SK-N-SH (cell line): ENCODE data around the gene SP2. TPM values are rescaled to one million over a fixed set of nuclear protein-coding genes. Genes with fewer than 3 reads are reported as not detected.
A peak's percentile ranks its signal among the peaks of the same experiment; 100 is the strongest.

Experiments used
- CTCF ChIA-PET: fragments of 300-600, 350-600 bp; formaldehyde crosslinking; extraction: SDS; loops from one replicate; lab custom pipeline; 2021; lab: Yijun Ruan, JAX
- POLR2A ChIA-PET: fragments of 350-600 bp; sonication (Branson Sonifier 250); formaldehyde crosslinking; extraction: SDS; loops from one replicate; lab custom pipeline; 2020; ENCODE audit warnings: antibody characterized with exemption, inconsistent platforms; lab: Yijun Ruan, JAX
- DNase-seq: peaks from one replicate; pipeline ENCODE4 v3.0.0; 2012
- H2AFZ ChIP-seq: fragments of 200-600 bp; sonication (generic); 2 replicates; pipeline ENCODE4 v1.8.1; 2016; ENCODE audit warnings: antibody characterized with exemption, mild to moderate bottlenecking, low read depth
- H3F3A ChIP-seq: fragments of 200-600 bp; sonication (generic); replicated peaks from 2 replicates; pipeline ENCODE3; 2016; ENCODE audit warnings: antibody characterized with exemption, mild to moderate bottlenecking; ENCODE audit not compliant: insufficient read depth
- H3K27ac ChIP-seq, 2 experiments: fragments of 200-500 bp in 1 of 2; fragments of 200-600 bp in 1 of 2; sonication (Bioruptor generic) in 1 of 2; sonication (generic), shearing (Covaris generic) in 1 of 2; 2 replicates each; pipeline versions ENCODE4 v1.5.1 to v1.6.1; 2014 to 2016; ENCODE audit warnings: low read depth in 2 of 2, inconsistent platforms in 1 of 2, low read length in 1 of 2, mild to moderate bottlenecking in 1 of 2, mixed read lengths in 1 of 2
- H3K27me3 ChIP-seq: fragments of 200-600 bp; sonication (generic), shearing (Covaris generic); 2 replicates; pipeline ENCODE4 v1.6.1; 2016; ENCODE audit warnings: mixed run types; ENCODE audit not compliant: insufficient read depth
- H3K36me3 ChIP-seq, 2 experiments: fragments of 200-500 bp in 1 of 2; fragments of 200-600 bp in 1 of 2; sonication (Bioruptor generic) in 1 of 2; sonication (generic) in 1 of 2; replicated peaks in 1 of 2; 2 replicates each; pipeline versions ENCODE3 to v1.5.1; 2014 to 2016; ENCODE audit warnings: low read length in 1 of 2, mild to moderate bottlenecking in 1 of 2; ENCODE audit not compliant: insufficient read depth in 2 of 2, control insufficient read depth in 1 of 2
- H3K4me1 ChIP-seq, 2 experiments: fragments of 200-500 bp in 1 of 2; fragments of 200-600 bp in 1 of 2; sonication (Bioruptor generic) in 1 of 2; sonication (generic), shearing (Covaris generic) in 1 of 2; 2 replicates each; pipeline versions ENCODE4 v1.5.1 to v1.6.1; 2014 to 2016; ENCODE audit warnings: low read depth in 1 of 2, low read length in 1 of 2, mixed run types in 1 of 2; ENCODE audit not compliant: insufficient read depth in 2 of 2, control insufficient read depth in 1 of 2
- H3K4me2 ChIP-seq: fragments of 200-600 bp; sonication (generic), shearing (Covaris generic); 2 replicates; pipeline ENCODE4 v1.6.1; 2017; ENCODE audit warnings: mixed run types
- H3K4me3 ChIP-seq, 2 experiments: fragments of 200-500 bp in 1 of 2; fragments of 200-600 bp in 1 of 2; sonication (Bioruptor generic) in 1 of 2; sonication (generic), shearing (Covaris generic) in 1 of 2; 2 replicates each; pipeline versions ENCODE4 v1.5.1 to v1.8.1; 2014 to 2016; ENCODE audit warnings: low read depth in 2 of 2, inconsistent platforms in 1 of 2, low read length in 1 of 2, mild to moderate bottlenecking in 1 of 2, mixed read lengths in 1 of 2, moderate library complexity in 1 of 2
- H3K79me2 ChIP-seq: fragments of 200-600 bp; sonication (generic); 2 replicates; pipeline ENCODE4 v1.8.1; 2017; ENCODE audit warnings: mild to moderate bottlenecking; ENCODE audit not compliant: insufficient read depth
- H3K9ac ChIP-seq: fragments of 200-600 bp; sonication (generic); 2 replicates; pipeline ENCODE4 v1.6.1; 2017; ENCODE audit warnings: mixed run types
- H3K9me2 ChIP-seq: fragments of 200-600 bp; sonication (generic); 2 replicates; pipeline ENCODE4 v1.6.1; 2017; ENCODE audit warnings: mixed run types
- H3K9me3 ChIP-seq: fragments of 200-600 bp; sonication (generic); 2 replicates; pipeline ENCODE4 v1.6.1; 2017; ENCODE audit warnings: mixed run types, mild to moderate bottlenecking, moderate library complexity
- H4K20me1 ChIP-seq: fragments of 200-600 bp; sonication (generic); 2 replicates; pipeline ENCODE4 v1.6.1; 2017; ENCODE audit warnings: mild to moderate bottlenecking, mixed run types; ENCODE audit not compliant: insufficient read depth
- ELF1 ChIP-seq: IDR thresholded peaks from 2 replicates; pipeline ENCODE4 v1.4.0; 2012
- EP300 ChIP-seq, 2 experiments: IDR thresholded peaks; 2 replicates each; pipeline versions ENCODE4 v1.4.0 to v1.6.1; 2012; ENCODE audit warnings: borderline replicate concordance in 1 of 2, low read depth in 1 of 2, low read length in 1 of 2
- EZH2phosphoT487 ChIP-seq: fragments of 200-600 bp; sonication (generic); IDR thresholded peaks from 2 replicates; pipeline ENCODE4 v1.6.1; 2017; ENCODE audit warnings: low read depth, mixed run types, mild to moderate bottlenecking, antibody characterized with exemption, moderate library complexity, borderline replicate concordance
- FOSL2 ChIP-seq: IDR thresholded peaks from 2 replicates; pipeline ENCODE4 v1.4.0; 2012; ENCODE audit warnings: low read depth, mild to moderate bottlenecking, moderate library complexity, borderline replicate concordance
- FOXJ3 ChIP-seq: sonication (generic); formaldehyde crosslinking; IDR thresholded peaks from 2 replicates; pipeline ENCODE4 v1.5.1; 2020; ENCODE audit warnings: mild to moderate bottlenecking, missing genetic modification reagents
- GABPA ChIP-seq: IDR thresholded peaks from 2 replicates; pipeline ENCODE4 v1.4.0; 2012; ENCODE audit warnings: low read depth, mild to moderate bottlenecking
- GATA2 ChIP-seq: sonication (generic); formaldehyde crosslinking; IDR thresholded peaks from 2 replicates; pipeline ENCODE4 v1.5.0; 2020; ENCODE audit warnings: mild to moderate bottlenecking, missing genetic modification reagents
- JUND ChIP-seq: IDR thresholded peaks from 2 replicates; pipeline ENCODE4 v1.4.0; 2012
- MAX ChIP-seq: IDR thresholded peaks from 2 replicates; pipeline ENCODE4 v1.4.0; 2012; ENCODE audit warnings: low read depth
- MXI1 ChIP-seq: IDR thresholded peaks from 2 replicates; pipeline ENCODE4 v1.6.1; 2012; ENCODE audit warnings: mild to moderate bottlenecking, low read depth, low read length, improper control_type of control experiment
- NFIC ChIP-seq: IDR thresholded peaks from 2 replicates; pipeline ENCODE4 v1.4.0; 2012; ENCODE audit warnings: borderline replicate concordance
- NRF1 ChIP-seq: IDR thresholded peaks from 2 replicates; pipeline ENCODE4 v1.6.1; 2012; ENCODE audit warnings: low read depth, mild to moderate bottlenecking, low read length
- POLR2AphosphoS5 ChIP-seq: IDR thresholded peaks from 2 replicates; pipeline ENCODE4 v1.6.1; 2012; ENCODE audit warnings: low read depth, low read length
- RFX5 ChIP-seq: IDR thresholded peaks from 2 replicates; pipeline ENCODE4 v1.6.1; 2012; ENCODE audit warnings: mild to moderate bottlenecking, improper control_type of control experiment, low read length
- RXRA ChIP-seq: IDR thresholded peaks from 2 replicates; pipeline ENCODE4 v1.4.0; 2012; ENCODE audit warnings: low read depth, mild to moderate bottlenecking, borderline replicate concordance
- SIN3A ChIP-seq: IDR thresholded peaks from 2 replicates; pipeline ENCODE4 v1.6.1; 2012; ENCODE audit warnings: low read depth, mild to moderate bottlenecking, low read length, moderate library complexity, borderline replicate concordance
- SMC3 ChIP-seq: IDR thresholded peaks from 2 replicates; pipeline ENCODE4 v1.6.1; 2012; ENCODE audit warnings: low read depth, low read length, improper control_type of control experiment
- TAF1 ChIP-seq: IDR thresholded peaks from 2 replicates; pipeline ENCODE4 v1.6.1; 2012; ENCODE audit warnings: low read depth, mild to moderate bottlenecking, low read length, moderate library complexity, borderline replicate concordance
- TCF12 ChIP-seq: IDR thresholded peaks from 2 replicates; pipeline ENCODE4 v1.4.0; 2012
- TEAD4 ChIP-seq: IDR thresholded peaks from 2 replicates; pipeline ENCODE4 v1.4.0; 2012; ENCODE audit warnings: mild to moderate bottlenecking, borderline replicate concordance; ENCODE audit not compliant: insufficient read depth
- USF1 ChIP-seq: IDR thresholded peaks from 2 replicates; pipeline ENCODE4 v1.4.0; 2012; ENCODE audit warnings: low read depth, borderline replicate concordance
- YY1 ChIP-seq: IDR thresholded peaks from 2 replicates; pipeline ENCODE4 v1.4.0; 2012; ENCODE audit warnings: low read depth, mild to moderate bottlenecking
- WGBS: methylation state at CpG from one replicate; pipeline ENCODE4 v1.1.6; 2017; ENCODE audit warnings: low lambda C conversion rate; 5-methylcytosine and 5-hydroxymethylcytosine counted together
- polyA plus RNA-seq, 3 experiments: library from polyadenylated mRNA; depleted of rRNA; stranded (reverse); fragments of >200 nt; gene quantifications; 2 replicates each; pipeline ENCODE4 v1.2.3, GENCODE V29; 2012
- TF ChIP-seq, protein P1 (sequence below): fragments of 200-600 bp; sonication (generic); IDR thresholded peaks from 2 replicates; pipeline ENCODE4 v1.6.1; 2017; ENCODE audit warnings: antibody characterized with exemption, mild to moderate bottlenecking, moderate library complexity
- TF ChIP-seq, protein P2 (sequence below): fragments of 150-350 bp; IDR thresholded peaks from 2 replicates; pipeline ENCODE4 v1.6.1; 2016; ENCODE audit warnings: mild to moderate bottlenecking, low read depth, low read length
- TF ChIP-seq, protein P3 (sequence below): IDR thresholded peaks from 2 replicates; pipeline ENCODE4 v1.6.1; 2012; ENCODE audit warnings: mild to moderate bottlenecking, low read depth, low read length, moderate library complexity
- TF ChIP-seq, protein P4 (sequence below): fragments of 150-350 bp; IDR thresholded peaks from 2 replicates; pipeline ENCODE4 v1.6.1; 2017; ENCODE audit warnings: antibody characterized with exemption, low read length, low read depth, borderline replicate concordance

The SP2 gene
- polyA plus RNA-seq, 1 of the 3 experiments (the other 2 are of a cell fraction), result 16.7 TPM

DNA sequence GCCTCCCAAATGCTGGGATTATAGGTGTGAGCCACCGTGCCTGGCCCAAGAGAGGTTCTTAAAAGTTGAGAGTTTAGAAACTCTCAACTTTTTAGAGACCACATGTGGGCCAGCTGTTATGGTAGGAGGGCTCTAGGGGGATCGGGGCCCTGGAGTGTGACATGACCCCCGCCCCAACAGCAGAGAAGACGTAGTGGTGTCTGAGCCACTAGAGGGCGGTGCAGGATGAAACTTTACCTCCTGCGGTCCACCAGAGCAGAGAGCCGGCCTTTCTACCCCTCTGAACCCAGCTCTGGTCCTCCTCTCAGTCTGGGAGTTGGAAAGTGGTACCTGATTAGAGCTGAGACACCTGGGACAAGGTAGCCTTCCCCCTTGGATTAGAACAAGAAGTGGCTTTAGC is 82.3 kb downstream of the SP2 start:
- 11% methylated on average over 7 of the region's 7 CpGs for WGBS
- TF ChIP-seq RFX5 (no peak), POLR2AphosphoS5 (no peak), RXRA (no peak), FOXJ3 (CRISPR knock-in tag) (no peak), USF1 (no peak), EZH2phosphoT487 (no peak), TAF1 (no peak), ELF1 (no peak), EP300 (IDR thresholded peaks at IDR 0.05; ENCODE audit: borderline replicate concordance in 1 of 2, low read depth in 1 of 2, low read length in 1 of 2) (no peak), FOSL2 (no peak), YY1 (no peak), GABPA (no peak), NFIC (no peak), SMC3 (peak; percentile 100), TEAD4 (no peak), MXI1 (no peak), SIN3A (peak; percentile 38; the same call in 1 of the 2 replicates), MAX (no peak), TCF12 (no peak), JUND (no peak), GATA2 (no peak), NRF1 (no peak)
- TF ChIP-seq, protein P1, sequence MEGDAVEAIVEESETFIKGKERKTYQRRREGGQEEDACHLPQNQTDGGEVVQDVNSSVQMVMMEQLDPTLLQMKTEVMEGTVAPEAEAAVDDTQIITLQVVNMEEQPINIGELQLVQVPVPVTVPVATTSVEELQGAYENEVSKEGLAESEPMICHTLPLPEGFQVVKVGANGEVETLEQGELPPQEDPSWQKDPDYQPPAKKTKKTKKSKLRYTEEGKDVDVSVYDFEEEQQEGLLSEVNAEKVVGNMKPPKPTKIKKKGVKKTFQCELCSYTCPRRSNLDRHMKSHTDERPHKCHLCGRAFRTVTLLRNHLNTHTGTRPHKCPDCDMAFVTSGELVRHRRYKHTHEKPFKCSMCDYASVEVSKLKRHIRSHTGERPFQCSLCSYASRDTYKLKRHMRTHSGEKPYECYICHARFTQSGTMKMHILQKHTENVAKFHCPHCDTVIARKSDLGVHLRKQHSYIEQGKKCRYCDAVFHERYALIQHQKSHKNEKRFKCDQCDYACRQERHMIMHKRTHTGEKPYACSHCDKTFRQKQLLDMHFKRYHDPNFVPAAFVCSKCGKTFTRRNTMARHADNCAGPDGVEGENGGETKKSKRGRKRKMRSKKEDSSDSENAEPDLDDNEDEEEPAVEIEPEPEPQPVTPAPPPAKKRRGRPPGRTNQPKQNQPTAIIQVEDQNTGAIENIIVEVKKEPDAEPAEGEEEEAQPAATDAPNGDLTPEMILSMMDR, result peak; percentile 99
- TF ChIP-seq, protein P2, sequence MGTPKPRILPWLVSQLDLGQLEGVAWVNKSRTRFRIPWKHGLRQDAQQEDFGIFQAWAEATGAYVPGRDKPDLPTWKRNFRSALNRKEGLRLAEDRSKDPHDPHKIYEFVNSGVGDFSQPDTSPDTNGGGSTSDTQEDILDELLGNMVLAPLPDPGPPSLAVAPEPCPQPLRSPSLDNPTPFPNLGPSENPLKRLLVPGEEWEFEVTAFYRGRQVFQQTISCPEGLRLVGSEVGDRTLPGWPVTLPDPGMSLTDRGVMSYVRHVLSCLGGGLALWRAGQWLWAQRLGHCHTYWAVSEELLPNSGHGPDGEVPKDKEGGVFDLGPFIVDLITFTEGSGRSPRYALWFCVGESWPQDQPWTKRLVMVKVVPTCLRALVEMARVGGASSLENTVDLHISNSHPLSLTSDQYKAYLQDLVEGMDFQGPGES, result no peak
- TF ChIP-seq, protein P3, sequence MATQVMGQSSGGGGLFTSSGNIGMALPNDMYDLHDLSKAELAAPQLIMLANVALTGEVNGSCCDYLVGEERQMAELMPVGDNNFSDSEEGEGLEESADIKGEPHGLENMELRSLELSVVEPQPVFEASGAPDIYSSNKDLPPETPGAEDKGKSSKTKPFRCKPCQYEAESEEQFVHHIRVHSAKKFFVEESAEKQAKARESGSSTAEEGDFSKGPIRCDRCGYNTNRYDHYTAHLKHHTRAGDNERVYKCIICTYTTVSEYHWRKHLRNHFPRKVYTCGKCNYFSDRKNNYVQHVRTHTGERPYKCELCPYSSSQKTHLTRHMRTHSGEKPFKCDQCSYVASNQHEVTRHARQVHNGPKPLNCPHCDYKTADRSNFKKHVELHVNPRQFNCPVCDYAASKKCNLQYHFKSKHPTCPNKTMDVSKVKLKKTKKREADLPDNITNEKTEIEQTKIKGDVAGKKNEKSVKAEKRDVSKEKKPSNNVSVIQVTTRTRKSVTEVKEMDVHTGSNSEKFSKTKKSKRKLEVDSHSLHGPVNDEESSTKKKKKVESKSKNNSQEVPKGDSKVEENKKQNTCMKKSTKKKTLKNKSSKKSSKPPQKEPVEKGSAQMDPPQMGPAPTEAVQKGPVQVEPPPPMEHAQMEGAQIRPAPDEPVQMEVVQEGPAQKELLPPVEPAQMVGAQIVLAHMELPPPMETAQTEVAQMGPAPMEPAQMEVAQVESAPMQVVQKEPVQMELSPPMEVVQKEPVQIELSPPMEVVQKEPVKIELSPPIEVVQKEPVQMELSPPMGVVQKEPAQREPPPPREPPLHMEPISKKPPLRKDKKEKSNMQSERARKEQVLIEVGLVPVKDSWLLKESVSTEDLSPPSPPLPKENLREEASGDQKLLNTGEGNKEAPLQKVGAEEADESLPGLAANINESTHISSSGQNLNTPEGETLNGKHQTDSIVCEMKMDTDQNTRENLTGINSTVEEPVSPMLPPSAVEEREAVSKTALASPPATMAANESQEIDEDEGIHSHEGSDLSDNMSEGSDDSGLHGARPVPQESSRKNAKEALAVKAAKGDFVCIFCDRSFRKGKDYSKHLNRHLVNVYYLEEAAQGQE, result no peak
- TF ChIP-seq, protein P4, sequence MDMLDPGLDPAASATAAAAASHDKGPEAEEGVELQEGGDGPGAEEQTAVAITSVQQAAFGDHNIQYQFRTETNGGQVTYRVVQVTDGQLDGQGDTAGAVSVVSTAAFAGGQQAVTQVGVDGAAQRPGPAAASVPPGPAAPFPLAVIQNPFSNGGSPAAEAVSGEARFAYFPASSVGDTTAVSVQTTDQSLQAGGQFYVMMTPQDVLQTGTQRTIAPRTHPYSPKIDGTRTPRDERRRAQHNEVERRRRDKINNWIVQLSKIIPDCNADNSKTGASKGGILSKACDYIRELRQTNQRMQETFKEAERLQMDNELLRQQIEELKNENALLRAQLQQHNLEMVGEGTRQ, result no peak

More for the DNA sequence above, 82.3 kb downstream of the SP2 start:
- Histone ChIP-seq H3K4me2 (no peak overlapping the region), H3K27me3 (no peaks in the 10 kb centered on the region), H3K36me3 (peaks cover 64 to 86% of the 10 kb centered on the region in 2 experiments), H3K9me3 (no peaks in the 10 kb centered on the region), H3K9me2 (no peaks in the 10 kb centered on the region), H3K9ac (no peak overlapping the region), H3K79me2 (no peaks in the 10 kb centered on the region), H2AFZ (no peak overlapping the region), H3K4me1 (peaks cover 0 to 49% of the 10 kb centered on the region in 2 experiments; a peak in 2 of 4 replicates), H4K20me1 (no peaks in the 10 kb centered on the region), H3K27ac (peak overlapping the region in 1 of 2 experiments; percentile 98; a peak in 2 of 4 replicates), H3K4me3 (no peak overlapping the region; a peak in 1 of 4 replicates), H3F3A (no peaks in the 10 kb centered on the region)
- ChIA-PET CTCF (interaction anchor here (0.6 to 41.8 kb wide), 42 partner anchors 9 to 573 kb away, joined by 3 to 1752 read pairs (median 4); partner anchors contain the start of genes CDK5RAP3, PNPO, PRR15L and SCRN2), POLR2A (interaction anchor here (0.6 to 7.4 kb wide), 6 partner anchors 9 to 76 kb away, joined by 3 to 189 read pairs (median 4); no protein-coding TSS in a partner anchor)
- peak; percentile 95 for DNase-seq
